Measurements from ENCODE around the gene MMP1. TPM values are rescaled to one million over a fixed set of nuclear protein-coding genes. Genes with fewer than 3 reads are reported as not detected.

Gene MMP1
- total and polyA plus RNA-seq, 2 donors from 2014 or later: 0.26 to 0.82 TPM

- TF ChIP-seq CTCF (IDR thresholded peaks at IDR 0.05; ENCODE audit: borderline replicate concordance, extremely low read depth, insufficient read depth): no peak
- Histone ChIP-seq H3K4me1 (ENCODE audit: control insufficient read depth in 2 of 3, insufficient read depth in 2 of 3, low read depth in 1 of 3, low read length in 3 of 3) (no peaks in the 10 kb centered on the region), H3K27ac (ENCODE audit: low read depth in 2 of 2, low read length in 2 of 2) (no peak overlapping the region), H3K9ac (ENCODE audit: low read length in 3 of 3) (no peak overlapping the region), H3K36me3 (ENCODE audit: control insufficient read depth in 2 of 3, insufficient read depth in 3 of 3, low read length in 3 of 3) (no peaks in the 10 kb centered on the region), H3K4me3 (ENCODE audit: low read length in 3 of 3) (no peak overlapping the region), H3K9me3 (ENCODE audit: control insufficient read depth in 2 of 3, insufficient read depth in 1 of 3, low read length in 3 of 3) (no peaks in the 10 kb centered on the region), H3K27me3 (ENCODE audit: control insufficient read depth, insufficient read depth, low read length) (no peaks in the 10 kb centered on the region)
- intact Hi-C loops (cut with DNase I): no loop called here
- no peak for DNase-seq
- FAIRE-seq: no peak
Measured at GRCh38 chr11:102760344-102761035, 37.5 kb downstream of the MMP1 start.

GRCh38 chr11:102757823-102758549 lies 40.0 kb downstream of the MMP1 start:
- H3K36me3 ChIP-seq (ENCODE audit: control insufficient read depth in 2 of 3, insufficient read depth in 3 of 3, low read length in 3 of 3): no peaks in the 10 kb centered on the region
- H3K27me3 ChIP-seq (ENCODE audit: control insufficient read depth, insufficient read depth, low read length): no peaks in the 10 kb centered on the region
- H3K4me3 ChIP-seq (ENCODE audit: low read length in 3 of 3): no peak overlapping the region
- no peaks in the 10 kb centered on the region for H3K4me1 ChIP-seq (ENCODE audit: control insufficient read depth in 2 of 3, insufficient read depth in 2 of 3, low read depth in 1 of 3, low read length in 3 of 3)
- no peak overlapping the region for H3K9ac ChIP-seq (ENCODE audit: low read length in 3 of 3)
- FAIRE-seq (no peak), DNase-seq (no peak)
- intact Hi-C loops (cut with DNase I): no loop called here
- no peak overlapping the region for H3K27ac ChIP-seq (ENCODE audit: low read depth in 2 of 2, low read length in 2 of 2)
- TF ChIP-seq CTCF (IDR thresholded peaks at IDR 0.05; ENCODE audit: borderline replicate concordance, extremely low read depth, insufficient read depth): no peak
- no peaks in the 10 kb centered on the region for H3K9me3 ChIP-seq (ENCODE audit: control insufficient read depth in 2 of 3, insufficient read depth in 1 of 3, low read length in 3 of 3)

- intact Hi-C loops (cut with DNase I): no loop called here
- Histone ChIP-seq H3K4me3 (ENCODE audit: low read length in 3 of 3) (no peak overlapping the region), H3K4me1 (ENCODE audit: control insufficient read depth in 2 of 3, insufficient read depth in 2 of 3, low read depth in 1 of 3, low read length in 3 of 3) (no peaks in the 10 kb centered on the region), H3K36me3 (ENCODE audit: control insufficient read depth in 2 of 3, insufficient read depth in 3 of 3, low read length in 3 of 3) (no peaks in the 10 kb centered on the region), H3K9ac (ENCODE audit: low read length in 3 of 3) (no peak overlapping the region), H3K9me3 (ENCODE audit: control insufficient read depth in 2 of 3, insufficient read depth in 1 of 3, low read length in 3 of 3) (no peaks in the 10 kb centered on the region), H3K27me3 (ENCODE audit: control insufficient read depth, insufficient read depth, low read length) (no peaks in the 10 kb centered on the region), H3K27ac (ENCODE audit: low read depth in 2 of 2, low read length in 2 of 2) (no peak overlapping the region)
- FAIRE-seq: no peak
- TF ChIP-seq CTCF (IDR thresholded peaks at IDR 0.05; ENCODE audit: borderline replicate concordance, extremely low read depth, insufficient read depth): no peak
- DNase-seq: no peak
Measured at GRCh38 chr11:102753267-102753666, 44.7 kb downstream of the MMP1 start.
